CMK (cell line): Measurements from ENCODE around the gene ADPRHL1.

Experiments
- DNase-seq: peaks from one replicate; pipeline ENCODE4 v3.0.0-alpha.2; 2010; ENCODE audit warnings: low read depth

The ADPRHL1 gene

GRCh38 chr13:113367771-113368170, 85.5 kb downstream of the ADPRHL1 start:
- no peak for DNase-seq

GRCh38 chr13:113367020-113367560, 86.2 kb downstream of the ADPRHL1 start:
- no peak for DNase-seq

GRCh38 chr13:113365971-113366588, 87.2 kb downstream of the ADPRHL1 start:
- no peak for DNase-seq

- no peak for DNase-seq
These were observed 87.7 kb downstream of the ADPRHL1 start for GRCh38 chr13:113365583-113365970.

- DNase-seq: no peak
These were observed 88.2 kb downstream of the ADPRHL1 start for GRCh38 chr13:113364901-113365582.

- no peak for DNase-seq
These were observed 88.9 kb downstream of the ADPRHL1 start for GRCh38 chr13:113364311-113364889.

- no peak for DNase-seq
These were observed 91.9 kb downstream of the ADPRHL1 start for GRCh38 chr13:113361406-113361805.

- DNase-seq: no peak
These were observed 92.8 kb downstream of the ADPRHL1 start for GRCh38 chr13:113360446-113360845.

GRCh38 chr13:113359571-113359970, 93.7 kb downstream of the ADPRHL1 start:
- DNase-seq: no peak

- no peak for DNase-seq
These were observed 94.6 kb downstream of the ADPRHL1 start for GRCh38 chr13:113358653-113359190.

GRCh38 chr13:113357529-113357928, 95.8 kb downstream of the ADPRHL1 start:
- DNase-seq: no peak

- no peak for DNase-seq
These were observed 96.7 kb downstream of the ADPRHL1 start for GRCh38 chr13:113356596-113356995.

GRCh38 chr13:113355621-113356020, 97.7 kb downstream of the ADPRHL1 start:
- DNase-seq: no peak

GRCh38 chr13:113354831-113355610, 98.3 kb downstream of the ADPRHL1 start:
- no peak for DNase-seq

GRCh38 chr13:113353254-113353653, 100.0 kb downstream of the ADPRHL1 start:
- DNase-seq: no peak

- DNase-seq: peak; percentile 55
These were observed 101.7 kb downstream of the ADPRHL1 start for GRCh38 chr13:113351514-113352026.

GRCh38 chr13:113350938-113351335, 102.4 kb downstream of the ADPRHL1 start:
- no peak for DNase-seq

GRCh38 chr13:113350065-113350937, 103.0 kb downstream of the ADPRHL1 start:
- no peak for DNase-seq
